ENCODE measurements around the gene LRIT3. TPM values are rescaled to one million over a fixed set of nuclear protein-coding genes. Genes with fewer than 3 reads are reported as not detected.

Gene LRIT3
- total and polyA plus RNA-seq, 2 of the 4 experiments (the other 2 are of a cell fraction) = 0.02 TPM; not detected in 1

DNA sequence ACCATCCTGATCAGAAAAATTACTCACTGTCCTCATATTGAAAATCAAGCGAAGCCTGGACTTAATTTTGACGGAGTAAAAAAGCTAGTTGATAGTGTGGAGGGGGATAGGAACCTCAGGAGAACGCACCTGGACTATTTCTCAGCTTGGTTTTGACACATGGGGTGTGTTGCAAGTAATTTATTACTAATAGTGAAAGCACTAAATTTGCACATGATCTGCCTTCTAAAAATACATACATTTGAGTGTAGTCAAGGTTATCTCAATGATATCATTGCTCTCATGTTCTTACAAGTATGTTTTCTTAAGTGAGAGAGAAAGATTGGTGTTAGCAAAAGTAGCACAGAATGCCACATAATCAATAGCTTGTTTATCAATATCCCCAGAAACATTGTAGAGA, 29.5 kb downstream of the LRIT3 start:
- H3K18ac ChIP-seq (ENCODE audit: low read depth, low read length) = no peak overlapping the region
- POLR2A ChIA-PET (ENCODE audit: unreplicated experiment) = no interaction called here
- H2AK9ac ChIP-seq (replicated peaks; ENCODE audit: low read depth, low read length, poor library complexity) = no peak overlapping the region
- DNase-seq = no peak
- intact Hi-C loops (cut with micrococcal nuclease) (no loop called here), dilution Hi-C loops (cut with HindIII; ENCODE audit: low sequenced_read_pairs, unreplicated experiment) (no loop called here), in situ Hi-C loops (cut with MboI; ENCODE audit: low sequenced_read_pairs) (no loop called here)
- H3K9ac ChIP-seq (ENCODE audit: low read depth, low read length) = no peak overlapping the region
- no peaks in the 10 kb centered on the region for H3K36me3 ChIP-seq (ENCODE audit: control insufficient read depth, insufficient read depth, low read length)
- H4K5ac ChIP-seq (ENCODE audit: low read depth, low read length) = no peak overlapping the region
- no peak overlapping the region for H4K91ac ChIP-seq (ENCODE audit: insufficient read depth, low read depth, low read length)
- BruUV-seq (replicated peaks) = no TSS peak
- H3K4me1 ChIP-seq (ENCODE audit: control insufficient read depth, insufficient read depth, low read length) = no peaks in the 10 kb centered on the region
- H2BK20ac ChIP-seq (ENCODE audit: low read depth, low read length) = no peak overlapping the region
- no peak overlapping the region for H4K8ac ChIP-seq (ENCODE audit: low read depth in 2 of 2, low read length in 2 of 2)
- TF ChIP-seq POLR2A (IDR thresholded peaks at IDR 0.05; ENCODE audit: low read depth, low read length) = no peak
- no peak for TF ChIP-seq RFX5 (IDR thresholded peaks at IDR 0.05; ENCODE audit: low read depth, low read length)
- TF ChIP-seq BHLHE40 (IDR thresholded peaks at IDR 0.05; ENCODE audit: low read depth, low read length) = no peak
- TF ChIP-seq, protein P1, sequence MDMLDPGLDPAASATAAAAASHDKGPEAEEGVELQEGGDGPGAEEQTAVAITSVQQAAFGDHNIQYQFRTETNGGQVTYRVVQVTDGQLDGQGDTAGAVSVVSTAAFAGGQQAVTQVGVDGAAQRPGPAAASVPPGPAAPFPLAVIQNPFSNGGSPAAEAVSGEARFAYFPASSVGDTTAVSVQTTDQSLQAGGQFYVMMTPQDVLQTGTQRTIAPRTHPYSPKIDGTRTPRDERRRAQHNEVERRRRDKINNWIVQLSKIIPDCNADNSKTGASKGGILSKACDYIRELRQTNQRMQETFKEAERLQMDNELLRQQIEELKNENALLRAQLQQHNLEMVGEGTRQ (IDR thresholded peaks at IDR 0.05; ENCODE audit: low read depth, low read length) = no peak
- TF ChIP-seq RCOR1 (IDR thresholded peaks at IDR 0.05; ENCODE audit: insufficient replicate concordance, low read length) = no peak
- TF ChIP-seq, protein P2, sequence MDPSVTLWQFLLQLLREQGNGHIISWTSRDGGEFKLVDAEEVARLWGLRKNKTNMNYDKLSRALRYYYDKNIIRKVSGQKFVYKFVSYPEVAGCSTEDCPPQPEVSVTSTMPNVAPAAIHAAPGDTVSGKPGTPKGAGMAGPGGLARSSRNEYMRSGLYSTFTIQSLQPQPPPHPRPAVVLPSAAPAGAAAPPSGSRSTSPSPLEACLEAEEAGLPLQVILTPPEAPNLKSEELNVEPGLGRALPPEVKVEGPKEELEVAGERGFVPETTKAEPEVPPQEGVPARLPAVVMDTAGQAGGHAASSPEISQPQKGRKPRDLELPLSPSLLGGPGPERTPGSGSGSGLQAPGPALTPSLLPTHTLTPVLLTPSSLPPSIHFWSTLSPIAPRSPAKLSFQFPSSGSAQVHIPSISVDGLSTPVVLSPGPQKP (IDR thresholded peaks at IDR 0.05; ENCODE audit: borderline replicate concordance, low read depth, low read length) = no peak
- no peak for TF ChIP-seq FOS (IDR thresholded peaks at IDR 0.05; ENCODE audit: low read depth, low read length)
- TF ChIP-seq CEBPB (IDR thresholded peaks at IDR 0.05; ENCODE audit: low read depth, low read length) = no peak
- TF ChIP-seq RAD21 (IDR thresholded peaks at IDR 0.05; ENCODE audit: low read length) = no peak
- TF ChIP-seq, protein P3, sequence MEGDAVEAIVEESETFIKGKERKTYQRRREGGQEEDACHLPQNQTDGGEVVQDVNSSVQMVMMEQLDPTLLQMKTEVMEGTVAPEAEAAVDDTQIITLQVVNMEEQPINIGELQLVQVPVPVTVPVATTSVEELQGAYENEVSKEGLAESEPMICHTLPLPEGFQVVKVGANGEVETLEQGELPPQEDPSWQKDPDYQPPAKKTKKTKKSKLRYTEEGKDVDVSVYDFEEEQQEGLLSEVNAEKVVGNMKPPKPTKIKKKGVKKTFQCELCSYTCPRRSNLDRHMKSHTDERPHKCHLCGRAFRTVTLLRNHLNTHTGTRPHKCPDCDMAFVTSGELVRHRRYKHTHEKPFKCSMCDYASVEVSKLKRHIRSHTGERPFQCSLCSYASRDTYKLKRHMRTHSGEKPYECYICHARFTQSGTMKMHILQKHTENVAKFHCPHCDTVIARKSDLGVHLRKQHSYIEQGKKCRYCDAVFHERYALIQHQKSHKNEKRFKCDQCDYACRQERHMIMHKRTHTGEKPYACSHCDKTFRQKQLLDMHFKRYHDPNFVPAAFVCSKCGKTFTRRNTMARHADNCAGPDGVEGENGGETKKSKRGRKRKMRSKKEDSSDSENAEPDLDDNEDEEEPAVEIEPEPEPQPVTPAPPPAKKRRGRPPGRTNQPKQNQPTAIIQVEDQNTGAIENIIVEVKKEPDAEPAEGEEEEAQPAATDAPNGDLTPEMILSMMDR (conservative IDR thresholded peaks at IDR 0.05; ENCODE audit: low read depth, low read length) = no peak
- no peak for TF ChIP-seq SMC3 (IDR thresholded peaks at IDR 0.05; ENCODE audit: low read depth, low read length)
- no peak for TF ChIP-seq CHD1 (IDR thresholded peaks at IDR 0.05; ENCODE audit: low read depth, low read length)
- no peak for TF ChIP-seq MAZ (IDR thresholded peaks at IDR 0.05; ENCODE audit: borderline replicate concordance, low read depth, low read length)
- TF ChIP-seq MAFK (IDR thresholded peaks at IDR 0.05; ENCODE audit: low read depth, low read length) = no peak
- TF ChIP-seq NFE2L2 (IDR thresholded peaks at IDR 0.05; ENCODE audit: low read depth, low read length) = no peak
- no peak for TF ChIP-seq MXI1 (IDR thresholded peaks at IDR 0.05; ENCODE audit: borderline replicate concordance, low read depth, low read length)
- no peak overlapping the region for H3K56ac ChIP-seq (ENCODE audit: extremely low read depth, insufficient read depth, low read length)
- no peak overlapping the region for H3K27ac ChIP-seq (ENCODE audit: insufficient read depth, low read length)
- no CpG with 5 or more reads among the region's 3 CpGs for WGBS, 2 experiments (ENCODE audit: extremely low coverage in 2 of 2, insufficient read length in 1 of 2)
- no peak overlapping the region for H3K23ac ChIP-seq (ENCODE audit: low read depth, low read length)
- no peak overlapping the region for H2BK15ac ChIP-seq (ENCODE audit: low read depth, low read length)
- CTCF ChIA-PET = no interaction called here
- no peak overlapping the region for H2BK5ac ChIP-seq (ENCODE audit: low read depth, low read length, poor library complexity, severe bottlenecking)
- H3K4ac ChIP-seq (ENCODE audit: low read depth, low read length) = no peak overlapping the region
- no peak overlapping the region for H2AFZ ChIP-seq (replicated peaks; ENCODE audit: low read length, poor library complexity)
- ATAC-seq (ENCODE audit: low read depth) = no peak
- no peak overlapping the region for H2AK5ac ChIP-seq (ENCODE audit: low read depth, low read length)
- no peaks in the 10 kb centered on the region for H3K9me3 ChIP-seq (ENCODE audit: control insufficient read depth, insufficient read depth, low read length)
- no peak overlapping the region for H3K4me2 ChIP-seq (ENCODE audit: low read depth, low read length)
- no peak overlapping the region for H3K4me3 ChIP-seq (ENCODE audit: insufficient read depth, low read depth, low read length)
- no peaks in the 10 kb centered on the region for H3K27me3 ChIP-seq (ENCODE audit: control insufficient read depth, insufficient read depth, low read length)
- no peak overlapping the region for H2BK120ac ChIP-seq (ENCODE audit: low read depth, low read length)
- no peaks in the 10 kb centered on the region for H3K79me1 ChIP-seq (ENCODE audit: low read depth in 1 of 2, low read length in 2 of 2)
- H3K9me1 ChIP-seq (ENCODE audit: insufficient read depth, low read length) = no peaks in the 10 kb centered on the region
- no peaks in the 10 kb centered on the region for H4K20me1 ChIP-seq (ENCODE audit: insufficient read depth, low read length)
- no peak overlapping the region for H3K14ac ChIP-seq (replicated peaks; ENCODE audit: low read depth, low read length)
